Neural cell (in vitro differentiated cells): Measurements from ENCODE around the gene GGN. TPM values are rescaled to one million over a fixed set of nuclear protein-coding genes. Genes with fewer than 3 reads are reported as not detected.

ENCODE experiments used
- H2AFZ ChIP-seq: fragments of 200-600, 300-800 bp; sonication (generic), shearing (Covaris generic); 2 replicates; pipeline ENCODE4 v1.6.0; 2014; ENCODE audit warnings: low read depth, mild to moderate bottlenecking, antibody characterized with exemption, low read length, moderate library complexity
- H3F3A ChIP-seq: fragments of 200-600 bp; shearing (Covaris generic); 2 replicates; pipeline ENCODE4 v1.6.1; 2016; ENCODE audit warnings: mild to moderate bottlenecking, moderate library complexity, mixed read lengths, antibody characterized with exemption, low read length; ENCODE audit not compliant: insufficient read depth, poor library complexity, severe bottlenecking
- H3K27ac ChIP-seq: fragments of 200-600, 300-800 bp; sonication (generic), shearing (Covaris generic); 2 replicates; pipeline ENCODE4 v1.5.1; 2014; ENCODE audit warnings: mild to moderate bottlenecking, low read length, moderate library complexity
- H3K27me3 ChIP-seq: fragments of 300-800, 200-600 bp; sonication (generic), shearing (Covaris generic); 2 replicates; pipeline ENCODE4 v1.6.0; 2014; ENCODE audit warnings: mild to moderate bottlenecking, low read depth, low read length, moderate library complexity; ENCODE audit not compliant: insufficient read depth
- H3K36me3 ChIP-seq: fragments of 300-800, 200-600 bp; sonication (generic), shearing (Covaris generic); 2 replicates; pipeline ENCODE4 v1.5.1; 2014; ENCODE audit warnings: mild to moderate bottlenecking, antibody characterized with exemption, low read length, moderate library complexity; ENCODE audit not compliant: insufficient read depth
- H3K4me2 ChIP-seq: fragments of 300-800, 200-600 bp; sonication (generic), shearing (Covaris generic); 2 replicates; pipeline ENCODE4 v1.6.0; 2014; ENCODE audit warnings: mild to moderate bottlenecking, low read length
- H3K4me3 ChIP-seq: fragments of 300-800, 200-600 bp; sonication (generic), shearing (Covaris generic); 2 replicates; pipeline ENCODE4 v1.5.1; 2014; ENCODE audit warnings: mild to moderate bottlenecking, low read length, moderate library complexity
- H3K79me2 ChIP-seq: fragments of 200-600 bp; shearing (Covaris generic); replicated peaks from 2 replicates; pipeline ENCODE4 v1.6.0; 2014; ENCODE audit warnings: mild to moderate bottlenecking, low read length, moderate library complexity; ENCODE audit not compliant: insufficient read depth
- H3K9ac ChIP-seq: fragments of 300-800, 200-600 bp; sonication (generic), shearing (Covaris generic); 2 replicates; pipeline ENCODE4 v1.6.1; 2016; ENCODE audit warnings: mild to moderate bottlenecking, low read length, mixed read lengths
- H3K9me2 ChIP-seq: fragments of 200-600 bp; shearing (Covaris generic); 2 replicates; pipeline ENCODE4 v1.6.1; 2016; ENCODE audit warnings: mild to moderate bottlenecking, low read length, mixed read lengths; ENCODE audit not compliant: insufficient read depth
- H3K9me3 ChIP-seq: fragments of 200-600, 300-800 bp; sonication (generic), shearing (Covaris generic); 2 replicates; pipeline ENCODE4 v1.6.1; 2016; ENCODE audit warnings: mild to moderate bottlenecking, mixed run types, low read length, moderate library complexity, mixed read lengths
- H4K20me1 ChIP-seq: fragments of 200-600 bp; shearing (Covaris generic); 2 replicates; pipeline ENCODE4 v1.6.1; 2016; ENCODE audit warnings: mild to moderate bottlenecking, mixed run types; ENCODE audit not compliant: insufficient read depth
- CTCF ChIP-seq: fragments of 450-650 bp; IDR thresholded peaks from 2 replicates; pipeline ENCODE4 v1.5.1; 2014; ENCODE audit warnings: antibody characterized with exemption, mild to moderate bottlenecking, moderate library complexity; ENCODE audit not compliant: poor library complexity, severe bottlenecking
- EP300 ChIP-seq: fragments of 450-650 bp; conservative IDR thresholded peaks from 2 replicates; pipeline ENCODE4 v1.6.1; 2014; ENCODE audit warnings: antibody characterized with exemption, mild to moderate bottlenecking, moderate library complexity; ENCODE audit not compliant: poor library complexity, severe bottlenecking
- EZH2 ChIP-seq: fragments of 200-600, 300-800 bp; shearing (Covaris generic), sonication (generic); IDR thresholded peaks from 2 replicates; pipeline ENCODE4 v1.6.1; 2014; ENCODE audit warnings: antibody characterized with exemption, low read length, borderline replicate concordance, mild to moderate bottlenecking; ENCODE audit not compliant: insufficient read depth, poor library complexity, severe bottlenecking
- MXI1 ChIP-seq: fragments of 450-650 bp; conservative IDR thresholded peaks from 2 replicates; pipeline ENCODE4 v1.6.1; 2014; ENCODE audit warnings: antibody characterized with exemption, mild to moderate bottlenecking; ENCODE audit not compliant: poor library complexity, severe bottlenecking
- POLR2AphosphoS5 ChIP-seq: IDR thresholded peaks from 2 replicates; pipeline ENCODE4 v1.6.1; 2012
- RAD21 ChIP-seq: fragments of 450-650 bp; conservative IDR thresholded peaks from 2 replicates; pipeline ENCODE4 v1.6.1; 2014; ENCODE audit warnings: antibody characterized with exemption, mild to moderate bottlenecking, moderate library complexity
- REST ChIP-seq: IDR thresholded peaks from 2 replicates; pipeline ENCODE4 v1.6.1; 2012; ENCODE audit warnings: borderline replicate concordance
- SMC3 ChIP-seq: fragments of 450-650 bp; conservative IDR thresholded peaks from 2 replicates; pipeline ENCODE4 v1.6.1; 2014; ENCODE audit warnings: antibody characterized with exemption, mild to moderate bottlenecking, moderate library complexity; ENCODE audit not compliant: poor library complexity
- TAF1 ChIP-seq: IDR thresholded peaks from 2 replicates; pipeline ENCODE4 v1.6.1; 2012; ENCODE audit warnings: low read depth
- polyA plus RNA-seq: library from polyadenylated mRNA; depleted of rRNA; stranded (reverse); fragments of >200 nt; gene quantifications from 2 replicates; pipeline ENCODE4 v1.2.3, GENCODE V29; 2014

Gene GGN
- polyA plus RNA-seq, 1 donor from 2014 or later: 0.21 TPM

GRCh38 chr19:38360839-38361631 lies 26.8 kb downstream of the GGN start:
- TF ChIP-seq MXI1 (no peak), TAF1 (no peak), REST (no peak), CTCF (no peak)
- Histone ChIP-seq H3K79me2 (no peaks in the 10 kb centered on the region), H3K27ac (no peak overlapping the region), H3K9me2 (no peaks in the 10 kb centered on the region), H3K27me3 (peaks cover 23% of the 10 kb centered on the region), H3K36me3 (no peaks in the 10 kb centered on the region), H3K9ac (peak overlapping the region; percentile 53), H4K20me1 (no peaks in the 10 kb centered on the region), H3K4me2 (no peak overlapping the region), H3F3A (no peaks in the 10 kb centered on the region), H3K9me3 (no peaks in the 10 kb centered on the region), H2AFZ (no peak overlapping the region), H3K4me3 (peak overlapping the region; percentile 88)

GRCh38 chr19:38360351-38360750 lies 27.5 kb downstream of the GGN start:
- no peaks in the 10 kb centered on the region for H3K36me3 ChIP-seq
- no peaks in the 10 kb centered on the region for H3K9me2 ChIP-seq
- H3K4me2 ChIP-seq: no peak overlapping the region
- H3K9ac ChIP-seq: no peak overlapping the region
- no peaks in the 10 kb centered on the region for H3K9me3 ChIP-seq
- peaks cover 23% of the 10 kb centered on the region for H3K27me3 ChIP-seq
- H3K4me3 ChIP-seq: no peak overlapping the region
- no peaks in the 10 kb centered on the region for H4K20me1 ChIP-seq
- H3F3A ChIP-seq: no peaks in the 10 kb centered on the region
- TF ChIP-seq REST (no peak), SMC3 (no peak), MXI1 (no peak), POLR2AphosphoS5 (no peak), RAD21 (no peak), EP300 (no peak), EZH2 (no peak), CTCF (no peak), TAF1 (no peak)
- H3K27ac ChIP-seq: no peak overlapping the region
- no peaks in the 10 kb centered on the region for H3K79me2 ChIP-seq
- H2AFZ ChIP-seq: no peak overlapping the region
